Measurements from ENCODE around the gene GABRG3. TPM values are rescaled to one million over a fixed set of nuclear protein-coding genes. Genes with fewer than 3 reads are reported as not detected.

GABRG3 gene
- total and polyA plus RNA-seq, 12 donors = not detected

GRCh38 chr15:27589782-27590181 lies 618.8 kb downstream of the GABRG3 start:
- ATAC-seq (no peak), DNase-seq (no peak)
- Histone ChIP-seq H3K27ac (no peak overlapping the region), H3K27me3 (peaks cover 0 to 18% (median 4%) of the 10 kb centered on the region in 7 donors), H3K4me1 (no peaks in the 10 kb centered on the region), H3K4me3 (no peak overlapping the region), H3K9me3 (peaks cover 0 to under 1% (median 0%) of the 10 kb centered on the region in 11 donors), H3K36me3 (no peaks in the 10 kb centered on the region)
- intact Hi-C loops (cut with DNase I) = no loop called here
- 81 to 88% methylated on average over 1 of the region's 1 CpG for WGBS, 2 donors
- TF ChIP-seq CTCF (IDR thresholded peaks at IDR 0.05) = no peak

Other genes with a start within 250 kb of the GABRG3 start
- 1 to 10 TPM in 7 of 10 donors, under 1 TPM in 3; 0.45 to 4.5 (median 2.4) TPM for gene GABRB3, start 198.1 kb upstream of the GABRG3 start, total RNA-seq
- gene GABRB3, start 198.1 kb upstream of the GABRG3 start, polyA plus RNA-seq = under 1 TPM; 0.23 to 0.44 TPM
- gene GABRA5, start 104.1 kb upstream of the GABRG3 start, total RNA-seq = under 1 TPM in 1 of 10 donors, not detected in 9; 0.17 TPM
- not detected for gene GABRA5, start 104.1 kb upstream of the GABRG3 start, polyA plus RNA-seq